Right atrium auricular region (tissue), 2 donors: ENCODE data around the gene SYTL1. TPM values are rescaled to one million over a fixed set of nuclear protein-coding genes. Genes with fewer than 3 reads are reported as not detected.

Experiments
- DNase-seq: peaks from one replicate; pipeline ENCODE4 v3.0.0-alpha.2; 2019; ENCODE audit warnings: low spot score
- H3K27ac ChIP-seq, 2 donors: fragments of 200-600 bp; sonication (generic); 1 replicate in 1 of 2; 2 replicates in 1 of 2; pipeline ENCODE4 v1.5.1; 2016 to 2019
- H3K27me3 ChIP-seq, 2 donors: fragments of 200-600 bp; sonication (generic); one replicate each; pipeline versions ENCODE4 v1.5.1 to v1.6.0; 2017 to 2019
- H3K36me3 ChIP-seq: fragments of 200-600 bp; sonication (generic); one replicate; pipeline ENCODE4 v1.5.1; 2016
- H3K4me1 ChIP-seq, 2 donors: fragments of 200-600 bp; sonication (generic); one replicate each; pipeline versions ENCODE4 v1.5.1 to v1.6.0; 2017 to 2019
- H3K4me3 ChIP-seq, 2 donors: fragments of 200-600 bp; sonication (generic); 1 replicate in 1 of 2; 2 replicates in 1 of 2; pipeline ENCODE4 v1.5.1; 2017 to 2019; ENCODE audit warnings: mild to moderate bottlenecking in 1 of 2, moderate library complexity in 1 of 2
- H3K9me3 ChIP-seq, 2 donors: fragments of 200-600 bp; sonication (generic); one replicate each; pipeline ENCODE4 v1.5.1; 2019
- total RNA-seq, 2 donors: library from RNA; depleted of rRNA; stranded (reverse); fragments of >200 nt; gene quantifications; one replicate each; pipeline ENCODE4 v1.1.0, GENCODE V29; 2016
- TF ChIP-seq, protein P1 (sequence below), 2 donors: fragments of 200-600 bp; sonication (generic); IDR thresholded peaks; one replicate each; pipeline ENCODE4 v1.5.1; 2019; ENCODE audit warnings: antibody characterized with exemption in 2 of 2

SYTL1 gene
- total RNA-seq, 2 donors from 2014 or later, result 1.3 to 1.8 TPM

DNA sequence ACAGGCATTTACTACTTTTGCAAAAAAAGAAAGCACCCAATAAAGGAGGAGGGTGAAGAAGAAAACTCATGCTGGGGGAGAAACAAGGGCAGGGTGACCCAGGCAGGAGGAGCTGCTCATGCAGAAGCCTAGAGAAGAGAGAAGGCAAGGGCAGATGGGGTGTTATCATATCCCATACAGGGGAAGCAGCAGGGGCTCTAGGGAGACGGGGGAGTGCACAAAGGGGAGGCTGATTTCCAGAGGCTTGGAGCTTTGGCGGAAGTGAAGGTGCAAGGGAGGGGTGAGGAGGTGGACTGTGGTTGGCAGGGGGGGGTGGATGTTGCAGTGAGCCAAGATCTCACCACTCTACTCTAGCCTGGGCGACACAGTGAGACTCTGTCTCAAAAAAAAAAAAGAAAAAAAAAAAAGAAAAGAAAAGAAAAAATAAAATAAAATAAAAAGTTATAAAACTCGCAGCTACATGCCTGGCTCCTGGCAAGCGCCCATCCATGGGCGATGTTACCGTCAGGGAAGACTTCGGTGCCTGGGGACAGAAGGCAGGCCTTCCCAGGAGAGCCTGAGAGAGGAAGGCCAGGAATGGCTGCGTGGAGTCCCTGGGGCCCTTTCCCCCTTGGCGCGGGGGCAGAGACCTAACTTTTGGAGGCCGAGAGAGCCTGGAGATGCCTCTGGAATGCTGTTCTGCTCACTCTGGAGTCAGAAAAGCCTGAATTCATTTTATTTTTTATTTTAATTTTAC lies 36.1 kb downstream of the SYTL1 start:
- Histone ChIP-seq H3K9me3 (no peaks in the 10 kb centered on the region), H3K4me1 (peaks cover 0 to 13% of the 10 kb centered on the region in 2 donors), H3K27ac (no peak overlapping the region), H3K4me3 (no peak overlapping the region), H3K27me3 (no peaks in the 10 kb centered on the region), H3K36me3 (no peaks in the 10 kb centered on the region)
- no peak for DNase-seq
- TF ChIP-seq, protein P1, sequence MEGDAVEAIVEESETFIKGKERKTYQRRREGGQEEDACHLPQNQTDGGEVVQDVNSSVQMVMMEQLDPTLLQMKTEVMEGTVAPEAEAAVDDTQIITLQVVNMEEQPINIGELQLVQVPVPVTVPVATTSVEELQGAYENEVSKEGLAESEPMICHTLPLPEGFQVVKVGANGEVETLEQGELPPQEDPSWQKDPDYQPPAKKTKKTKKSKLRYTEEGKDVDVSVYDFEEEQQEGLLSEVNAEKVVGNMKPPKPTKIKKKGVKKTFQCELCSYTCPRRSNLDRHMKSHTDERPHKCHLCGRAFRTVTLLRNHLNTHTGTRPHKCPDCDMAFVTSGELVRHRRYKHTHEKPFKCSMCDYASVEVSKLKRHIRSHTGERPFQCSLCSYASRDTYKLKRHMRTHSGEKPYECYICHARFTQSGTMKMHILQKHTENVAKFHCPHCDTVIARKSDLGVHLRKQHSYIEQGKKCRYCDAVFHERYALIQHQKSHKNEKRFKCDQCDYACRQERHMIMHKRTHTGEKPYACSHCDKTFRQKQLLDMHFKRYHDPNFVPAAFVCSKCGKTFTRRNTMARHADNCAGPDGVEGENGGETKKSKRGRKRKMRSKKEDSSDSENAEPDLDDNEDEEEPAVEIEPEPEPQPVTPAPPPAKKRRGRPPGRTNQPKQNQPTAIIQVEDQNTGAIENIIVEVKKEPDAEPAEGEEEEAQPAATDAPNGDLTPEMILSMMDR (IDR thresholded peaks at IDR 0.05), result no peak

DNA sequence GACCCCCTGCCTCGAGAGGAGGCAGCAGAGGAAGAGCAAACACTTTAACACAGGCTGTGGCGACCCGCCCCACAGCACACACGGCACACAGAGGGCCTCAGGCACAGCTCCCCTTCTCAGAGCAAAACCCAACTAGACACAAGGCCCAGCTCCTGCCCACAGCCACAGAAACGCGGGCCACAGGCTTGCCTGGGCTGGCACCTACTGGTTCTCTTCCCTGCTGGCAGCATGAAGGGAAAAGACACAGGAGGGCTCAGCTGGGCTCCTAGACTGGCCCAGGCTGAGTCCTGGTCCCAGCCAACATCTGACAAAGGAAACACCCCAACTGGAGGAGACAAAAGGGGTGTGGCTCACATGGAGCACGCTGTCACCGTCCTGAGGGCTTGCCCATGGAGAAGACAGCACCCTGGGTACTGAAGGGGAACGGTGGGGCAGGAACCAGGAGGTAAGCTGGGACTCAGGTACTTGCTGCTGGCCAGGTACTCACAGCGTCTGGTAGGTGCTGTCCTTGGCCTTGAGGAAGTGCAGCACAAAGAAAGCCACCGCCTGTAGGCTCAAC lies 37.8 kb downstream of the SYTL1 start:
- no peak overlapping the region for H3K27ac ChIP-seq
- no peaks in the 10 kb centered on the region for H3K27me3 ChIP-seq
- no peak overlapping the region for H3K4me3 ChIP-seq
- peaks cover 0 to 17% of the 10 kb centered on the region in 2 donors for H3K4me1 ChIP-seq
- TF ChIP-seq, protein P1 (IDR thresholded peaks at IDR 0.05), result no peak
- no peak for DNase-seq
- H3K36me3 ChIP-seq, result no peaks in the 10 kb centered on the region
- no peaks in the 10 kb centered on the region for H3K9me3 ChIP-seq

DNA sequence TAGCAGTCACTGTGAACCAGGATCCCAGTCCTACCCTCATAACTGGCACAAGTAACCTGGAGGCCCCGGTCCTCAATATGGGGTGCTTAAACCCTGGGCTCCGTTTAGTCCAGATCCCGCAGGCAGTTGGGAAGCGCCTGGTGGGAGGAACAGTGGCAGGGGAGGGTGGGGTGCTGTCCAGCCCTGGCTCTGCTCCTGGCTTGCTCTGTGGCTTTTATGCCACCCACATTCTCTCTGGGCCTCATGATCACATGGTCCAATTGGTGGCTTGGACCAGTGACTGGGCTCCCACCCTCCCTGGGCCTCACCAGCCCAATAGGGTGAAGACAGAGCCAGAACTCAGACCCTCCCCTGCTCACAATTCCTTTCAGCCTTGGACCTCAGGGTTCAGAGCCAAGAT lies 38.4 kb downstream of the SYTL1 start:
- DNase-seq, result no peak
- TF ChIP-seq, protein P1 (IDR thresholded peaks at IDR 0.05), result no peak
- no peaks in the 10 kb centered on the region for H3K27me3 ChIP-seq
- no peak overlapping the region for H3K27ac ChIP-seq
- H3K36me3 ChIP-seq, result no peaks in the 10 kb centered on the region
- no peak overlapping the region for H3K4me3 ChIP-seq
- H3K4me1 ChIP-seq, result peaks cover 0 to 17% of the 10 kb centered on the region in 2 donors
- no peaks in the 10 kb centered on the region for H3K9me3 ChIP-seq

DNA sequence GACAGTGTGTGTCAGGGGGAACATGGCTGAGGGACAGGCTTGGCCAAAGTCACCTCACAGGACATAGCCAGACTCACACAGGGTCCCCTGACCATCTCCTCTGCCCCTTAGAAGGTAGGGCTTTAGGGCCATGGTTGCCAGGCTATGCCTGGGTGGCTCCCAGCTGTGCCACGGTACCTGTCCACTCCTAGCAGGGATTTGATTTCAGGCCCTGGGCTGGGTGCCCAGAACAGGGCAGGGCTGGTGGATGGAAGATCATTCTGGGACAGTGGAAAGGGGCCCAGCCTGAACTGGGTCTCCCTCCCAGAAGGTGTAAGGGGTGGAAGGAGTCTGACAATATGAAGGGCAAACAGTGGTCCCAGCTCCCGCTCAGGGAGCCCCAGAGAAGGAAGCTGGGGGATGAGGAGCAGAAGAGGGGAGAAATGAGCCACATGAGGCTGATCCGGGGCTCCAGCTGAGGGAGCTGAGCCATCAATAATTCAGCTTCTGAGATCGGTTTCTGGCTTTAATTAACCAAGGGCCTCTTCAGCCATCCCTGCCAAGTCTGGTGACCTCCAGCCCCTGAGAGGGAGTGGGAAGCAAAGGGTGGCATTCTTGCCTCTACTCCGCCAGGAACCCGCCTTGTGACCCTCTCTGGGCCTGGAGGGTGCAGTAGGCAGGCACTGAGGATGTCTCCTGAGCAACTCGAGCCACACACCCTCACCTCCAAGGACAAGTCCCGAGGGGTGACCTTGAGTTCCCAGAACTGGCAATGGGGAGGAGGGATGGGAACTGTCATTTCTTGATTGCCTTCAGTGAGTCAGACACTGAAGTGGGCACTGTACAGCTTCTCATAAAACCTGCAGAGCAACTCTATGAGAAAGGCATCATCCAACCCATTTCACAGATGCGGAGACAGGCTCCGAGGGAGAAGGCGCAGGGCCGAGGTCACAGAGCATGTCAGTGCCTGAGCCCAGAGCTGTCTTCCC lies 39.2 kb downstream of the SYTL1 start:
- no peaks in the 10 kb centered on the region for H3K36me3 ChIP-seq
- peaks cover 0 to 17% of the 10 kb centered on the region in 2 donors for H3K4me1 ChIP-seq
- no peak for DNase-seq
- TF ChIP-seq, protein P1 (IDR thresholded peaks at IDR 0.05), result no peak
- no peak overlapping the region for H3K27ac ChIP-seq
- H3K4me3 ChIP-seq, result no peak overlapping the region
- no peaks in the 10 kb centered on the region for H3K9me3 ChIP-seq
- H3K27me3 ChIP-seq, result no peaks in the 10 kb centered on the region

DNA sequence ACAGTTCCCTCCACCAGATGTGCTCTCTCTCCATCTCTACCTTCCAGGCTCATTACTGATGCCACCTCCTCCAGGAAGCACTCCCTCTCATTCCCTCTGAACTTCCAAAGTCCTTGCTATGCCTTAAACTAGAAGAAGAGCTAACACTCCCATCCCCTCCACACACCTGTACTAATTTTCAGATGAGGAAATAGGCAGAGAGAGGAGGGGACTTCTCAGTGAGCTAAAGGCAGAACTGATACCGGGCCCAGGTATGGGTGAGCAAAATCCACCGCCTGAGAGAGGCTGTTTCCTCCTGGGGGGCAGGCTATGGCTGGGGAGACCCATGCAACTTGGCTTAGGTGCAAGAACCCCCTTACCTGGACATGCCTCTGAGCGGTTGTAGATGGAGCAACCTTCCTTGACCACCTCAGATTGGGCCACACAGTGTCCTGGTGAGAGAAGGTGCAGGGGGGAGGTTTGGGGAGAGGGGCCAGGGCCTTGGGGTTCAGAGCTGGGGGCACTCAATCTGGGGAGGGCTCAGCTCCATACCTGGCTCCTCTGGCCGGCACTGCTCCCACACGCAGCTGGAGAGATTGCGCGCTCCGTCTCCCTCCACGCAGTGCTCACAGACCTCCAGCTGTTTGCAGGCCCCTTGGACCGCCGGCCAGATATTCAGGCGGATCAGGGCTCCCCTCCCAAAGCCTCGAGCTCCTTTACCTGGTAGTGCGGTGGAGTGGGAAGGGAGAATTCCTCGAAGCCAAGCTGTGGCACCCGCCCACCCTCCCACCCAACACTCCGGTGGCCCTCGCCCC lies 40.3 kb downstream of the SYTL1 start:
- TF ChIP-seq, protein P1 (IDR thresholded peaks at IDR 0.05), result no peak
- H3K27me3 ChIP-seq, result no peaks in the 10 kb centered on the region
- H3K27ac ChIP-seq, result no peak overlapping the region
- no peaks in the 10 kb centered on the region for H3K9me3 ChIP-seq
- no peaks in the 10 kb centered on the region for H3K36me3 ChIP-seq
- H3K4me1 ChIP-seq, result peaks cover 0 to 17% of the 10 kb centered on the region in 2 donors
- H3K4me3 ChIP-seq, result no peak overlapping the region
- no peak for DNase-seq
